Fibroblast of lung (primary cell): ENCODE measurements around the gene G0S2.

ENCODE experiments used
- CTCF ChIP-seq, 2 donors: IDR thresholded peaks in 1 of 2; conservative IDR thresholded peaks in 1 of 2; 1 replicate in 1 of 2; 2 replicates in 1 of 2; pipeline ENCODE4 v1.5.1; 2011 to 2012; ENCODE audit warnings: low read length in 2 of 2, control low read depth in 1 of 2, inconsistent platforms in 1 of 2, low read depth in 1 of 2, mild to moderate bottlenecking in 1 of 2
- EZH2 ChIP-seq: IDR thresholded peaks from 2 replicates; pipeline ENCODE4 v1.5.1; 2012; ENCODE audit warnings: low read length, control low read depth, mild to moderate bottlenecking; ENCODE audit errors: missing control alignments

GRCh38 chr1:209652121-209652735, 23.0 kb upstream of the G0S2 start, which contains the start of gene LAMB3:
- TF ChIP-seq CTCF (conservative IDR thresholded peaks at IDR 0.05 in 1 of 2, IDR thresholded peaks at IDR 0.05 in 1 of 2; ENCODE audit: low read depth in 1 of 2, low read length in 2 of 2) = no peak
- no peak for TF ChIP-seq EZH2
